Measurements from ENCODE around the gene NKD1. TPM values are rescaled to one million over a fixed set of nuclear protein-coding genes. Genes with fewer than 3 reads are reported as not detected.

Gene NKD1
- polyA plus RNA-seq, 1 experiment, result 0.11 TPM

- TF ChIP-seq CTCF (IDR thresholded peaks at IDR 0.05; ENCODE audit: insufficient read depth, low read depth, low read length), result peak; percentile 25; the same call in 1 of the 2 replicates
- POLR2A ChIA-PET, result no interaction called here
- H3K27me3 ChIP-seq (ENCODE audit: control insufficient read depth, insufficient read depth, low read length), result peaks cover 9% of the 10 kb centered on the region
- no peak overlapping the region for H3K4me3 ChIP-seq (ENCODE audit: low read depth, low read length)
- DNase-seq (ENCODE audit: low read depth), result no peak
- no peaks in the 10 kb centered on the region for H3K36me3 ChIP-seq (ENCODE audit: control insufficient read depth, insufficient read depth, low read length)
- CTCF ChIA-PET, result interaction anchor here (0.7 to 1.5 kb wide), 8 partner anchors 9 to 281 kb away, joined by 3 to 6 read pairs (median 4); no protein-coding TSS in a partner anchor
Observed at GRCh38 chr16:50644729-50645128, 96.5 kb downstream of the NKD1 start.

- peaks cover 9% of the 10 kb centered on the region for H3K27me3 ChIP-seq (ENCODE audit: control insufficient read depth, insufficient read depth, low read length)
- H3K36me3 ChIP-seq (ENCODE audit: control insufficient read depth, insufficient read depth, low read length), result no peaks in the 10 kb centered on the region
- DNase-seq (ENCODE audit: low read depth), result no peak
- ChIA-PET POLR2A (no interaction called here), CTCF (interaction anchor here (0.6 to 1.8 kb wide), 6 partner anchors 20 to 439 kb away, joined by 3 to 6 read pairs (median 4); no protein-coding TSS in a partner anchor)
- no peak for TF ChIP-seq CTCF (IDR thresholded peaks at IDR 0.05; ENCODE audit: insufficient read depth, low read depth, low read length)
- no peak overlapping the region for H3K4me3 ChIP-seq (ENCODE audit: low read depth, low read length)
Observed at GRCh38 chr16:50645563-50646220, 97.5 kb downstream of the NKD1 start.

GRCh38 chr16:50646345-50646744 lies 98.1 kb downstream of the NKD1 start:
- no peaks in the 10 kb centered on the region for H3K36me3 ChIP-seq (ENCODE audit: control insufficient read depth, insufficient read depth, low read length)
- ChIA-PET CTCF (interaction anchor here (0.6 to 1.8 kb wide), 2 partner anchors 19 to 440 kb away, joined by 3 to 4 read pairs; no protein-coding TSS in a partner anchor), POLR2A (no interaction called here)
- no peak for TF ChIP-seq CTCF (IDR thresholded peaks at IDR 0.05; ENCODE audit: insufficient read depth, low read depth, low read length)
- peaks cover 9% of the 10 kb centered on the region for H3K27me3 ChIP-seq (ENCODE audit: control insufficient read depth, insufficient read depth, low read length)
- no peak for DNase-seq (ENCODE audit: low read depth)
- no peak overlapping the region for H3K4me3 ChIP-seq (ENCODE audit: low read depth, low read length)

GRCh38 chr16:50651835-50652438 lies 103.7 kb downstream of the NKD1 start:
- ChIA-PET POLR2A (no interaction called here), CTCF (interaction anchor here (0.8 to 1.6 kb wide), 3 partner anchors 10 to 58 kb away, joined by 3 to 6 read pairs (median 3); no protein-coding TSS in a partner anchor)
- H3K27me3 ChIP-seq (ENCODE audit: control insufficient read depth, insufficient read depth, low read length), result peaks cover 3% of the 10 kb centered on the region; the same call in 1 of the 2 replicates
- no peaks in the 10 kb centered on the region for H3K36me3 ChIP-seq (ENCODE audit: control insufficient read depth, insufficient read depth, low read length)
- DNase-seq (ENCODE audit: low read depth), result no peak
- no peak for TF ChIP-seq CTCF (IDR thresholded peaks at IDR 0.05; ENCODE audit: insufficient read depth, low read depth, low read length)
- no peak overlapping the region for H3K4me3 ChIP-seq (ENCODE audit: low read depth, low read length)

- no peak for TF ChIP-seq CTCF (IDR thresholded peaks at IDR 0.05; ENCODE audit: insufficient read depth, low read depth, low read length)
- CTCF ChIA-PET, result interaction anchor here (0.6 to 1.8 kb wide), 7 partner anchors 8 to 547 kb away, joined by 3 to 6 read pairs (median 3); no protein-coding TSS in a partner anchor
- DNase-seq (ENCODE audit: low read depth), result no peak
Observed at GRCh38 chr16:50652836-50653425, 104.7 kb downstream of the NKD1 start.

More at GRCh38 chr16:50652836-50653425, 104.7 kb downstream of the NKD1 start:
- Histone ChIP-seq H3K27me3 (ENCODE audit: control insufficient read depth, insufficient read depth, low read length) (peaks cover 3% of the 10 kb centered on the region; the same call in 1 of the 2 replicates), H3K36me3 (ENCODE audit: control insufficient read depth, insufficient read depth, low read length) (no peaks in the 10 kb centered on the region), H3K4me3 (ENCODE audit: low read depth, low read length) (no peak overlapping the region)
- POLR2A ChIA-PET, result no interaction called here

Data from BJ (cell line).